ENCODE results near the gene UGT2B15.

The UGT2B15 gene

GRCh38 chr4:68599150-68599549 is 71.3 kb downstream of the UGT2B15 start:
- Histone ChIP-seq H3K9me2 (ENCODE audit: low read depth, low read length) (no peaks in the 10 kb centered on the region), H3K4me3 (ENCODE audit: low read depth, low read length, poor library complexity, severe bottlenecking) (no peak overlapping the region), H3K9ac (ENCODE audit: low read length) (no peak overlapping the region), H3F3A (ENCODE audit: insufficient read depth, low read length) (no peaks in the 10 kb centered on the region), H3K4me2 (ENCODE audit: low read length) (no peak overlapping the region), H3K27ac (ENCODE audit: low read depth, low read length, poor library complexity, severe bottlenecking) (no peak overlapping the region), H3K36me3 (ENCODE audit: insufficient read depth, low read length) (no peaks in the 10 kb centered on the region), H3K4me1 (ENCODE audit: insufficient read depth, low read length, severe bottlenecking) (no peaks in the 10 kb centered on the region), H4K20me1 (ENCODE audit: insufficient read depth, low read length) (no peaks in the 10 kb centered on the region), H2AFZ (ENCODE audit: low read length) (no peak overlapping the region), H3K9me3 (ENCODE audit: low read length) (no peaks in the 10 kb centered on the region), H3K27me3 (ENCODE audit: insufficient read depth, low read length) (no peaks in the 10 kb centered on the region), H3K79me2 (ENCODE audit: insufficient read depth, low read length) (no peaks in the 10 kb centered on the region)
- TF ChIP-seq CTCF (IDR thresholded peaks at IDR 0.05; ENCODE audit: low read length) (no peak), EZH2 (IDR thresholded peaks at IDR 0.05; ENCODE audit: borderline replicate concordance, low read length) (no peak)

- Histone ChIP-seq H3K27ac (ENCODE audit: low read depth, low read length, poor library complexity, severe bottlenecking) (no peak overlapping the region), H3K4me3 (ENCODE audit: low read depth, low read length, poor library complexity, severe bottlenecking) (no peak overlapping the region), H3K4me1 (ENCODE audit: insufficient read depth, low read length, severe bottlenecking) (no peaks in the 10 kb centered on the region), H3K9ac (ENCODE audit: low read length) (no peak overlapping the region), H3F3A (ENCODE audit: insufficient read depth, low read length) (no peaks in the 10 kb centered on the region), H3K79me2 (ENCODE audit: insufficient read depth, low read length) (no peaks in the 10 kb centered on the region), H4K20me1 (ENCODE audit: insufficient read depth, low read length) (no peaks in the 10 kb centered on the region), H3K9me2 (ENCODE audit: low read depth, low read length) (no peaks in the 10 kb centered on the region), H3K27me3 (ENCODE audit: insufficient read depth, low read length) (no peaks in the 10 kb centered on the region), H2AFZ (ENCODE audit: low read length) (no peak overlapping the region), H3K36me3 (ENCODE audit: insufficient read depth, low read length) (no peaks in the 10 kb centered on the region), H3K9me3 (ENCODE audit: low read length) (no peaks in the 10 kb centered on the region), H3K4me2 (ENCODE audit: low read length) (no peak overlapping the region)
- TF ChIP-seq CTCF (IDR thresholded peaks at IDR 0.05; ENCODE audit: low read length), result no peak
- TF ChIP-seq EZH2 (IDR thresholded peaks at IDR 0.05; ENCODE audit: borderline replicate concordance, low read length), result no peak
Measured at GRCh38 chr4:68597482-68597881, 73.0 kb downstream of the UGT2B15 start.
